MM.1S (cell line): ENCODE results near the gene CMPK2.

Experiments
- CTCF ChIP-seq: fragments of 300-600 bp; sonication (generic); IDR thresholded peaks from 2 replicates; pipeline ENCODE4 v1.5.1; 2016; ENCODE audit warnings: antibody characterized with exemption, low read length, mixed read lengths
- EZH2 ChIP-seq: fragments of 300-600 bp; sonication (generic); optimal IDR thresholded peaks from 2 replicates; pipeline ENCODE3; 2017; ENCODE audit warnings: low read depth, mild to moderate bottlenecking, antibody characterized with exemption, low read length, mixed read lengths

- no peak for TF ChIP-seq CTCF
- TF ChIP-seq EZH2, result no peak
Observed at GRCh38 chr2:6845312-6845711, 20.4 kb downstream of the CMPK2 start.
